H1 (cell line): ENCODE data around the gene EFR3B. TPM values are rescaled to one million over a fixed set of nuclear protein-coding genes. Genes with fewer than 3 reads are reported as not detected.

Source experiments
- CTCF ChIA-PET: fragments of 300-600 bp; sonication (Branson Sonifier 250); formaldehyde crosslinking; loops from one replicate; lab custom pipeline; 2021; ENCODE audit not compliant: partially characterized antibody; lab: Charles Lee
- POLR2A ChIA-PET: fragments of 300-600 bp; sonication (Branson Sonifier 250); formaldehyde crosslinking; loops from one replicate; lab custom pipeline; 2021; ENCODE audit warnings: inconsistent platforms; ENCODE audit not compliant: partially characterized antibody; lab: Charles Lee
- DNase-seq, 2 experiments: peaks; one replicate each; pipeline versions ENCODE4 v3.0.0 to v3.0.0-alpha.2; 2010 to 2022; ENCODE audit warnings: low spot score in 2 of 2, low read depth in 1 of 2, mixed read lengths in 1 of 2
- FAIRE-seq: peaks from 2 replicates; lab custom pipeline; 2011; peaks lifted over from hg19 to GRCh38; lab: Jason Lieb, UNC
- H2AFZ ChIP-seq: 2 replicates; pipeline ENCODE4 v1.8.1; 2012; ENCODE audit warnings: low read length, inconsistent platforms
- H2AK5ac ChIP-seq: 2 replicates; pipeline ENCODE4 v1.6.1; 2013; ENCODE audit warnings: low read depth, low read length
- H2BK120ac ChIP-seq: replicated peaks from 2 replicates; pipeline ENCODE3; 2013; ENCODE audit warnings: low read depth, low read length, inconsistent platforms
- H2BK12ac ChIP-seq: 2 replicates; pipeline ENCODE4 v1.6.1; 2013; ENCODE audit warnings: low read depth, low read length
- H2BK15ac ChIP-seq: 2 replicates; pipeline ENCODE4 v1.6.1; 2013; ENCODE audit warnings: low read length
- H2BK20ac ChIP-seq: 2 replicates; pipeline ENCODE4 v1.6.1; 2013; ENCODE audit warnings: low read length
- H2BK5ac ChIP-seq: 2 replicates; pipeline ENCODE4 v1.6.1; 2013; ENCODE audit warnings: low read depth, low read length
- H3K14ac ChIP-seq: 2 replicates; pipeline ENCODE4 v1.6.1; 2013; ENCODE audit warnings: inconsistent platforms; ENCODE audit not compliant: insufficient read length
- H3K18ac ChIP-seq: 2 replicates; pipeline ENCODE4 v1.6.1; 2013; ENCODE audit warnings: low read length; ENCODE audit errors: extremely low read depth
- H3K23ac ChIP-seq: 2 replicates; pipeline ENCODE4 v1.6.1; 2013; ENCODE audit warnings: inconsistent platforms; ENCODE audit not compliant: insufficient read length
- H3K23me2 ChIP-seq: 2 replicates; pipeline ENCODE4 v1.6.1; 2013; ENCODE audit warnings: low read depth, low read length
- H3K27ac ChIP-seq: 2 replicates; pipeline ENCODE4 v1.6.1; 2011; ENCODE audit warnings: low read depth, low read length, inconsistent platforms
- H3K27me3 ChIP-seq, 4 experiments: replicated peaks in 1 of 4; 1 replicate in 1 of 4; 2 replicates in 3 of 4; pipeline versions ENCODE4 v1.6.1 to v1.8.1; 2011 to 2013; ENCODE audit warnings: low read length in 3 of 4, mild to moderate bottlenecking in 3 of 4, inconsistent platforms in 2 of 4, mixed read lengths in 2 of 4, moderate library complexity in 1 of 4; ENCODE audit not compliant: control insufficient read depth in 3 of 4, insufficient read depth in 3 of 4; ENCODE audit errors: extremely low read depth in 1 of 4
- H3K36me3 ChIP-seq, 4 experiments: 2 replicates each; pipeline versions ENCODE4 v1.6.1 to v1.8.1; 2011 to 2013; ENCODE audit warnings: mild to moderate bottlenecking in 4 of 4, low read length in 3 of 4, moderate library complexity in 2 of 4, control low read depth in 1 of 4, inconsistent platforms in 1 of 4; ENCODE audit not compliant: insufficient read depth in 4 of 4, control insufficient read depth in 2 of 4
- H3K4ac ChIP-seq: replicated peaks from 2 replicates; pipeline ENCODE3; 2013; ENCODE audit warnings: low read length, low read depth, mixed read lengths, inconsistent platforms; ENCODE audit not compliant: insufficient read length
- H3K4me1 ChIP-seq, 4 experiments: replicated peaks in 1 of 4; 1 replicate in 1 of 4; 2 replicates in 3 of 4; pipeline versions ENCODE4 v1.6.1 to v1.8.1; 2011 to 2013; ENCODE audit warnings: low read length in 3 of 4, inconsistent platforms in 2 of 4, mixed read lengths in 1 of 4; ENCODE audit not compliant: insufficient read depth in 4 of 4, control insufficient read depth in 3 of 4
- H3K4me2 ChIP-seq, 2 experiments: 2 replicates each; pipeline versions ENCODE4 v1.6.1 to v1.8.1; 2011 to 2013; ENCODE audit warnings: low read depth in 2 of 2, low read length in 2 of 2, control low read depth in 1 of 2, inconsistent platforms in 1 of 2, mild to moderate bottlenecking in 1 of 2; ENCODE audit not compliant: insufficient read depth in 1 of 2
- H3K4me3 ChIP-seq, 4 experiments: fragments of 200-600, 300-600 bp in 1 of 4; sonication (generic), shearing (Covaris generic), sonication (Bioruptor Twin) in 1 of 4; 2 replicates each; pipeline versions ENCODE4 v1.5.1 to v1.8.1; 2011 to 2016; ENCODE audit warnings: low read length in 4 of 4, low read depth in 3 of 4, control low read depth in 2 of 4, inconsistent platforms in 2 of 4, mild to moderate bottlenecking in 2 of 4, mixed read lengths in 1 of 4, moderate library complexity in 1 of 4; ENCODE audit not compliant: insufficient read depth in 2 of 4; ENCODE audit errors: extremely low read depth in 1 of 4
- H3K56ac ChIP-seq: replicated peaks from 2 replicates; pipeline ENCODE3; 2013; ENCODE audit warnings: low read depth, mild to moderate bottlenecking, mixed read lengths, low read length, inconsistent platforms; ENCODE audit not compliant: insufficient read length
- H3K79me1 ChIP-seq: 2 replicates; pipeline ENCODE4 v1.6.1; 2013; ENCODE audit warnings: low read depth, low read length, control low read depth
- H3K79me2 ChIP-seq, 2 experiments: 2 replicates each; pipeline versions ENCODE4 v1.6.1 to v1.8.1; 2012 to 2013; ENCODE audit warnings: low read length in 2 of 2, mild to moderate bottlenecking in 2 of 2, inconsistent platforms in 1 of 2; ENCODE audit not compliant: insufficient read depth in 2 of 2, control insufficient read depth in 1 of 2
- H3K9ac ChIP-seq, 4 experiments: replicated peaks in 1 of 4; 1 replicate in 1 of 4; 2 replicates in 3 of 4; pipeline versions ENCODE4 v1.6.1 to v1.8.1; 2011 to 2013; ENCODE audit warnings: low read depth in 3 of 4, low read length in 3 of 4, control low read depth in 2 of 4, mild to moderate bottlenecking in 2 of 4, moderate library complexity in 2 of 4, inconsistent platforms in 1 of 4; ENCODE audit errors: extremely low read depth in 1 of 4
- H3K9me3 ChIP-seq, 2 experiments: 2 replicates each; pipeline versions ENCODE4 v1.6.1 to v1.8.1; 2012 to 2013; ENCODE audit warnings: mild to moderate bottlenecking in 2 of 2, moderate library complexity in 2 of 2, control low read depth in 1 of 2, inconsistent platforms in 1 of 2, low read depth in 1 of 2, low read length in 1 of 2, mixed read lengths in 1 of 2; ENCODE audit not compliant: insufficient read depth in 2 of 2
- H4K20me1 ChIP-seq, 2 experiments: replicated peaks in 1 of 2; 2 replicates each; pipeline versions ENCODE3 to v1.8.1; 2011 to 2013; ENCODE audit warnings: inconsistent platforms in 2 of 2, low read length in 2 of 2, mild to moderate bottlenecking in 1 of 2; ENCODE audit not compliant: insufficient read depth in 2 of 2, control insufficient read depth in 1 of 2
- H4K5ac ChIP-seq: 2 replicates; pipeline ENCODE4 v1.6.1; 2013; ENCODE audit warnings: low read length, low read depth, mixed read lengths, inconsistent platforms; ENCODE audit not compliant: insufficient read length
- H4K8ac ChIP-seq: 2 replicates; pipeline ENCODE4 v1.8.0; 2013; ENCODE audit warnings: mild to moderate bottlenecking, moderate library complexity, low read length, inconsistent platforms; ENCODE audit not compliant: insufficient read depth; ENCODE audit errors: extremely low read depth
- H4K91ac ChIP-seq: replicated peaks from 2 replicates; pipeline ENCODE3; 2013; ENCODE audit warnings: low read length, mixed read lengths, inconsistent platforms; ENCODE audit not compliant: insufficient read length
- BCL11A ChIP-seq, 2 experiments: IDR thresholded peaks; one replicate each; pipeline ENCODE4 v1.6.1; 2011; ENCODE audit warnings: low read depth in 2 of 2, low read length in 2 of 2, mild to moderate bottlenecking in 2 of 2
- HDAC2 ChIP-seq, 2 experiments: fragments of 300-600 bp in 1 of 2; sonication (generic) in 1 of 2; IDR thresholded peaks; 2 replicates each; pipeline ENCODE4 v1.6.1; 2011 to 2012; ENCODE audit warnings: low read depth in 2 of 2, low read length in 2 of 2, mild to moderate bottlenecking in 2 of 2, moderate library complexity in 2 of 2, borderline replicate concordance in 1 of 2, inconsistent platforms in 1 of 2
- MAFK ChIP-seq: IDR thresholded peaks from 2 replicates; pipeline ENCODE4 v1.6.1; 2012; ENCODE audit warnings: low read depth, mild to moderate bottlenecking, improper control_type of control experiment, low read length
- POU5F1 ChIP-seq: IDR thresholded peaks from 2 replicates; pipeline ENCODE4 v1.6.1; 2011; ENCODE audit warnings: low read depth, mild to moderate bottlenecking, low read length, moderate library complexity
- SP1 ChIP-seq: IDR thresholded peaks from 2 replicates; pipeline ENCODE4 v1.6.1; 2011; ENCODE audit warnings: low read depth, low read length
- TAF1 ChIP-seq: IDR thresholded peaks from 2 replicates; pipeline ENCODE4 v1.6.1; 2011; ENCODE audit warnings: mild to moderate bottlenecking, low read depth, low read length
- TEAD4 ChIP-seq: IDR thresholded peaks from 2 replicates; pipeline ENCODE4 v1.6.1; 2012; ENCODE audit warnings: low read depth, low read length, inconsistent platforms, mixed read lengths
- WGBS, 2 experiments: shearing (Covaris generic) in 1 of 2; methylation state at CpG; one replicate each; pipeline versions ENCODE4 v1.1.6 to v1.1.7; 2013 to 2015; ENCODE audit warnings: low lambda C conversion rate in 2 of 2, mixed read lengths in 2 of 2, inconsistent platforms in 1 of 2, low coverage in 1 of 2, missing lambda C conversion rate in 1 of 2; ENCODE audit not compliant: insufficient replicate concordance in 2 of 2, insufficient coverage in 1 of 2, insufficient read length in 1 of 2; ENCODE audit errors: extremely low coverage in 1 of 2, missing lambda C conversion rate in 1 of 2; 5-methylcytosine and 5-hydroxymethylcytosine counted together
- polyA plus RNA-seq, 7 experiments: library from polyadenylated mRNA; depleted of rRNA in 3 of 7; stranded (reverse) in 5 of 7; unstranded in 2 of 7; fragments of >200 nt in 5 of 7; fragments of 200-250 nt in 2 of 7; gene quantifications; 1 replicate in 5 of 7; 2 replicates in 1 of 7; 4 replicates in 1 of 7; pipeline versions ENCODE4 v1.2.1 to v1.2.3, GENCODE V29; 2011 to 2013; ENCODE audit warnings: missing spikeins in 2 of 7, mixed read lengths in 2 of 7
- total RNA-seq: library from RNA; stranded (reverse); fragmentation: NEBNext Ultra II Directional; extraction: Animal tissue kit (Norgen Biotek cat#: 25700); gene quantifications from 2 replicates; pipeline ENCODE4 v1.2.1, GENCODE V29; 2021
- TF ChIP-seq, protein P1 (sequence below): IDR thresholded peaks from 2 replicates; pipeline ENCODE4 v1.6.1; 2012; ENCODE audit warnings: low read length, inconsistent platforms

EFR3B gene
- total and polyA plus RNA-seq, 2 of the 8 experiments (the other 6 are each of a cell fraction or from before 2014, with no cell fraction given) = 3.4 to 9.6 TPM

DNA sequence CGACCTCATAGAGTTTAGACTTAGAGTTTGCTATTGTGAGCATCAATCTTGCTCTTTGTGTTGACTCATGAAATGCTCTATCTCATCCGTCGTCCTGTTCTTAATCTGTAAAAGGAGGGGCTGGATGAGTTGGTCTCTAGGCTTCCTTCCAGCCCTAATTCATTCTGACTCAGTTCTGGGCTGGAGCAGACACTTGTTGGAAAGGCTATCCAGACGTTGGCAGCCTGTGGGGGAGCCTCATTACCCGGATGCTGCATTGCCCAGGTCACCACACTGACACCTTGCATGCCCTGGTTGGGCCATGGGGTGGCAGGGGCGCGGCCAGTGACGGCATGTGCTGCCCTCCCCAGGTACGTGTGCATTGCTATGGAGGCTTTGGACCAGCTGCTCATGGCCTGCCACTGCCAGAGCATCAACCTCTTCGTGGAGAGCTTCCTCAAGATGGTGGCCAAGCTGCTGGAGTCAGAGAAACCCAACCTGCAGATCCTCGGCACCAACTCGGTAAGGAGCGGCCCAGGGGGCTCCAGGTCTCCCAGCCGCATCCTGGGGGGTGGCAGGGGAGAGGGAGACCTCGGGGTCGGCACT is 61.5 kb downstream of the EFR3B start:
- no peak overlapping the region for H2BK120ac ChIP-seq
- POLR2A ChIA-PET = no interaction called here

More for the DNA sequence above, 61.5 kb downstream of the EFR3B start:
- Histone ChIP-seq H3K27me3 (no peaks in the 10 kb centered on the region), H4K5ac (no peak overlapping the region), H3K56ac (no peak overlapping the region), H3K18ac (no peak overlapping the region), H3K4ac (no peak overlapping the region), H4K91ac (no peak overlapping the region), H3K23ac (no peak overlapping the region), H2BK15ac (no peak overlapping the region), H4K8ac (no peak overlapping the region), H2AK5ac (no peak overlapping the region), H2BK20ac (no peak overlapping the region), H3K23me2 (no peaks in the 10 kb centered on the region), H3K9me3 (no peaks in the 10 kb centered on the region), H3K14ac (no peak overlapping the region), H2BK12ac (no peak overlapping the region), H3K36me3 (peaks cover 0 to 3% (median 0%) of the 10 kb centered on the region in 4 experiments; a peak in 1 of 8 replicates), H3K4me1 (peaks cover 2 to 5% (median 4%) of the 10 kb centered on the region in 4 experiments; a peak in 5 of 7 replicates), H2BK5ac (no peak overlapping the region), H3K4me2 (no peak overlapping the region), H3K79me2 (no peaks in the 10 kb centered on the region), H3K79me1 (no peaks in the 10 kb centered on the region), H2AFZ (no peak overlapping the region), H4K20me1 (peaks cover 0 to 3% of the 10 kb centered on the region in 2 experiments), H3K9ac (no peak overlapping the region), H3K4me3 (no peak overlapping the region), H3K27ac (no peak overlapping the region)
- no peak for DNase-seq
- FAIRE-seq = no peak
- WGBS, 2 experiments = 90% methylated on average over 16 of the region's 16 CpGs; no CpG with 5 or more reads in 1 of the 2 experiments
- CTCF ChIA-PET = no interaction called here
- no peak for TF ChIP-seq BCL11A (IDR thresholded peaks at IDR 0.05; ENCODE audit: low read depth in 2 of 2, low read length in 2 of 2)
- no peak for TF ChIP-seq SP1
- TF ChIP-seq TAF1 = no peak
- TF ChIP-seq POU5F1 = no peak
- TF ChIP-seq, protein P1, sequence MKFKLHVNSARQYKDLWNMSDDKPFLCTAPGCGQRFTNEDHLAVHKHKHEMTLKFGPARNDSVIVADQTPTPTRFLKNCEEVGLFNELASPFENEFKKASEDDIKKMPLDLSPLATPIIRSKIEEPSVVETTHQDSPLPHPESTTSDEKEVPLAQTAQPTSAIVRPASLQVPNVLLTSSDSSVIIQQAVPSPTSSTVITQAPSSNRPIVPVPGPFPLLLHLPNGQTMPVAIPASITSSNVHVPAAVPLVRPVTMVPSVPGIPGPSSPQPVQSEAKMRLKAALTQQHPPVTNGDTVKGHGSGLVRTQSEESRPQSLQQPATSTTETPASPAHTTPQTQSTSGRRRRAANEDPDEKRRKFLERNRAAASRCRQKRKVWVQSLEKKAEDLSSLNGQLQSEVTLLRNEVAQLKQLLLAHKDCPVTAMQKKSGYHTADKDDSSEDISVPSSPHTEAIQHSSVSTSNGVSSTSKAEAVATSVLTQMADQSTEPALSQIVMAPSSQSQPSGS = no peak
- no peak for TF ChIP-seq MAFK
- TF ChIP-seq HDAC2 (IDR thresholded peaks at IDR 0.05; ENCODE audit: borderline replicate concordance in 1 of 2, low read depth in 2 of 2, low read length in 2 of 2) = no peak
- TF ChIP-seq TEAD4 = no peak
